ENCODE data around the gene PCDHB4. TPM values are rescaled to one million over a fixed set of nuclear protein-coding genes. Genes with fewer than 3 reads are reported as not detected.
"Not testable (repeated sequence)": the region's sequence is repeated elsewhere in the genome, so short reads cannot be mapped to it uniquely, and the experiment has no call there.

The PCDHB4 gene
- total RNA-seq, 3 donors from 2014 or later (not counting 1 experiment from before 2014, with no cell fraction given) = not detected

DNA sequence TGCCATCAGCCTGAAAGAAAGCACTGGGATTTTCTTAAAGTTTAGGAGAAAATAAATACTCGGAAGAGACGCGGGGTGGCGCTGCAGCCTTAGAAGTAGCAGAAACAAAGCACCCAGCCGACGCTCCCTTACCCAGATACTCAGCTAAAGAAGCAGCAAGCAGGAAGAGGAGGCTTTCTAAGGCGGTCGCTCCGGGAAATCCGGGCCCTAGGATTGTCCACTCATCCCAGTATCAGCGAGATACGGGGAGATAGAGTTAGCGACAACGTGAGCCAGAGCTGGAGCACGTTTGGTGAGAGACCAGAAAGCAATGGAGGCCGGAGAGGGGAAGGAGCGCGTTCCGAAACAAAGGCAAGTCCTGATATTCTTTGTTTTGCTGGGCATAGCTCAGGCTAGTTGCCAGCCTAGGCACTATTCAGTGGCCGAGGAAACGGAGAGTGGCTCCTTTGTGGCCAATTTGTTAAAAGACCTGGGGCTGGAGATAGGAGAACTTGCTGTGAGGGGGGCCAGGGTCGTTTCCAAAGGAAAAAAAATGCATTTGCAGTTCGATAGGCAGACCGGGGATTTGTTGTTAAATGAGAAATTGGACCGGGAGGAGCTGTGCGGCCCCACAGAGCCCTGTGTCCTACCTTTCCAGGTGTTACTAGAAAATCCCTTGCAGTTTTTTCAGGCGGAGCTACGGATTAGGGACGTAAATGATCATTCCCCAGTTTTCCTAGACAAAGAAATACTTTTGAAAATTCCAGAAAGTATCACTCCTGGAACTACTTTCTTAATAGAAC is 26.9 kb upstream of the PCDHB4 start, which contains the start of gene PCDHB2:
TSS of gene PCDHB2 (plus strand) at position 135 of the 782 bp plus-strand sequence. CDS start at position 311, 176 bp downstream.
- WGBS (ENCODE audit: insufficient coverage) = 19% methylated on average over 29 of the region's 29 CpGs

DNA sequence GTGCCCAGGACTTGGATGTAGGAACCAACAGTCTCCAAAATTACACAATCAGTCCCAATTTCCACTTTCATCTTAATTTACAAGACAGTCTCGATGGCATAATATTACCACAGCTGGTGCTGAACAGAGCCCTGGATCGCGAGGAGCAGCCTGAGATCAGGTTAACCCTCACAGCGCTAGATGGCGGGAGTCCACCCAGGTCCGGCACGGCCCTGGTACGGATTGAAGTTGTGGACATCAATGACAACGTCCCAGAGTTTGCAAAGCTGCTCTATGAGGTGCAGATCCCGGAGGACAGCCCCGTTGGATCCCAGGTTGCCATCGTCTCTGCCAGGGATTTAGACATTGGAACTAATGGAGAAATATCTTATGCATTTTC is 26.4 kb upstream of the PCDHB4 start:
- no peak overlapping the region for H3K4me3 ChIP-seq (ENCODE audit: low read length)
- DNase-seq (no peak), ATAC-seq (no peak)
- peaks cover 13% of the 10 kb centered on the region for H3K27me3 ChIP-seq (ENCODE audit: control insufficient read depth, insufficient read depth, low read length)
- H3K9me3 ChIP-seq (ENCODE audit: control insufficient read depth, insufficient read depth, low read length) = peaks cover 15% of the 10 kb centered on the region
- no peak overlapping the region for H3K27ac ChIP-seq (ENCODE audit: low read length)
- intact Hi-C loops (cut with micrococcal nuclease) = no loop called here
- Mint-ChIP-seq H3K9me3 (peaks cover 6 to 14% of the 10 kb centered on the region in 2 donors), H3K36me3 (peaks cover 8% of the 10 kb centered on the region), H3K27me3 (ENCODE audit: low read depth in 2 of 2) (peaks cover 0 to 13% of the 10 kb centered on the region in 2 donors), H3K4me3 (no peak overlapping the region), H3K27ac (no peak overlapping the region), H3K4me1 (peaks cover 0 to 1% of the 10 kb centered on the region in 2 donors)
- WGBS (ENCODE audit: insufficient coverage) = 53% methylated on average over 12 of the region's 12 CpGs
- TF ChIP-seq, protein P1, sequence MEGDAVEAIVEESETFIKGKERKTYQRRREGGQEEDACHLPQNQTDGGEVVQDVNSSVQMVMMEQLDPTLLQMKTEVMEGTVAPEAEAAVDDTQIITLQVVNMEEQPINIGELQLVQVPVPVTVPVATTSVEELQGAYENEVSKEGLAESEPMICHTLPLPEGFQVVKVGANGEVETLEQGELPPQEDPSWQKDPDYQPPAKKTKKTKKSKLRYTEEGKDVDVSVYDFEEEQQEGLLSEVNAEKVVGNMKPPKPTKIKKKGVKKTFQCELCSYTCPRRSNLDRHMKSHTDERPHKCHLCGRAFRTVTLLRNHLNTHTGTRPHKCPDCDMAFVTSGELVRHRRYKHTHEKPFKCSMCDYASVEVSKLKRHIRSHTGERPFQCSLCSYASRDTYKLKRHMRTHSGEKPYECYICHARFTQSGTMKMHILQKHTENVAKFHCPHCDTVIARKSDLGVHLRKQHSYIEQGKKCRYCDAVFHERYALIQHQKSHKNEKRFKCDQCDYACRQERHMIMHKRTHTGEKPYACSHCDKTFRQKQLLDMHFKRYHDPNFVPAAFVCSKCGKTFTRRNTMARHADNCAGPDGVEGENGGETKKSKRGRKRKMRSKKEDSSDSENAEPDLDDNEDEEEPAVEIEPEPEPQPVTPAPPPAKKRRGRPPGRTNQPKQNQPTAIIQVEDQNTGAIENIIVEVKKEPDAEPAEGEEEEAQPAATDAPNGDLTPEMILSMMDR (IDR thresholded peaks at IDR 0.05) = no peak
- H3K36me3 ChIP-seq (ENCODE audit: control insufficient read depth, insufficient read depth, low read length) = no peaks in the 10 kb centered on the region
- H3K4me1 ChIP-seq (ENCODE audit: control insufficient read depth, insufficient read depth, low read length) = no peaks in the 10 kb centered on the region

More for the DNA sequence above, 26.9 kb upstream of the PCDHB4 start, which contains the start of gene PCDHB2:
- Mint-ChIP-seq H3K27me3 (ENCODE audit: low read depth in 2 of 2) (peaks cover 0 to 11% of the 10 kb centered on the region in 2 donors), H3K4me1 (no peaks in the 10 kb centered on the region), H3K36me3 (peaks cover 2% of the 10 kb centered on the region), H3K9me3 (peaks cover 6 to 11% of the 10 kb centered on the region in 2 donors), H3K4me3 (no peak within 1 kb of the TSS), H3K27ac (no peak within 1 kb of the TSS)
- Histone ChIP-seq H3K27ac (ENCODE audit: low read length) (no peak within 1 kb of the TSS), H3K36me3 (ENCODE audit: control insufficient read depth, insufficient read depth, low read length) (no peaks in the 10 kb centered on the region), H3K27me3 (ENCODE audit: control insufficient read depth, insufficient read depth, low read length) (peaks cover 10% of the 10 kb centered on the region), H3K9me3 (ENCODE audit: control insufficient read depth, insufficient read depth, low read length) (peaks cover 13% of the 10 kb centered on the region), H3K4me3 (ENCODE audit: low read length) (no peak within 1 kb of the TSS), H3K4me1 (ENCODE audit: control insufficient read depth, insufficient read depth, low read length) (no peaks in the 10 kb centered on the region)
- ATAC-seq (no peak), DNase-seq (no peak)
- intact Hi-C loops (cut with micrococcal nuclease) = no loop called here
- TF ChIP-seq, protein P1 (IDR thresholded peaks at IDR 0.05) = no peak

DNA sequence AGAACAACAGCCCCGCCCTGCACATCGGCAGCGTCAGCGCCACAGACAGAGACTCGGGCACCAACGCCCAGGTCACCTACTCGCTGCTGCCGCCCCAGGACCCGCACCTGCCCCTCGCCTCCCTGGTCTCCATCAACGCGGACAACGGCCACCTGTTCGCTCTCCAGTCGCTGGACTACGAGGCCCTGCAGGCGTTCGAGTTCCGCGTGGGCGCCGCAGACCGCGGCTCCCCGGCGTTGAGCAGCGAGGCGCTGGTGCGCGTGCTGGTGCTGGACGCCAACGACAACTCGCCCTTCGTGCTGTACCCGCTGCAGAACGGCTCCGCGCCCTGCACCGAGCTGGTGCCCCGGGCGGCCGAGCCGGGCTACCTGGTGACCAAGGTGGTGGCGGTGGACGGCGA is 25.4 kb upstream of the PCDHB4 start:
- H3K4me1 Mint-ChIP-seq; H3K27ac ChIP-seq (ENCODE audit: low read length); DNase-seq; H3K4me3 ChIP-seq (ENCODE audit: low read length); H3K36me3 ChIP-seq (ENCODE audit: control insufficient read depth, insufficient read depth, low read length); H3K4me1 ChIP-seq (ENCODE audit: control insufficient read depth, insufficient read depth, low read length); H3K4me3 Mint-ChIP-seq; intact Hi-C loops (cut with micrococcal nuclease); H3K27ac Mint-ChIP-seq; ATAC-seq: not testable (repeated sequence)
- H3K27me3 Mint-ChIP-seq (ENCODE audit: low read depth in 2 of 2) = peaks cover 0 to 16% of the 10 kb centered on the region in 2 donors
- peaks cover 15% of the 10 kb centered on the region for H3K27me3 ChIP-seq (ENCODE audit: control insufficient read depth, insufficient read depth, low read length)
- peaks cover 6 to 16% of the 10 kb centered on the region in 2 donors for H3K9me3 Mint-ChIP-seq
- peaks cover 21% of the 10 kb centered on the region for H3K9me3 ChIP-seq (ENCODE audit: control insufficient read depth, insufficient read depth, low read length)
- H3K36me3 Mint-ChIP-seq = peaks cover 10% of the 10 kb centered on the region
- WGBS (ENCODE audit: insufficient coverage) = 59% methylated on average over 23 of the region's 46 CpGs

DNA sequence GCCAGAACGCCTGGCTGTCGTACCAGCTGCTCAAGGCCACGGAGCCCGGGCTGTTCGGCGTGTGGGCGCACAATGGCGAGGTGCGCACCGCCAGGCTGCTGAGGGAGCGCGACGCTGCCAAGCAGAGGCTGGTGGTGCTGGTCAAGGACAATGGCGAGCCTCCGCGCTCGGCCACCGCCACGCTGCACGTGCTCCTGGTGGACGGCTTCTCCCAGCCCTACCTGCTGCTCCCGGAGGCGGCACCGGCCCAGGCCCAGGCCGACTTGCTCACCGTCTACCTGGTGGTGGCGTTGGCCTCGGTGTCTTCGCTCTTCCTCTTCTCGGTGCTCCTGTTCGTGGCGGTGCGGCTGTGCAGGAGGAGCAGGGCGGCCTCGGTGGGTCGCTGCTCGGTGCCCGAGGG is 25.0 kb upstream of the PCDHB4 start:
- Mint-ChIP-seq H3K9me3 (peaks cover 6 to 16% of the 10 kb centered on the region in 2 donors), H3K27me3 (ENCODE audit: low read depth in 2 of 2) (peaks cover 0 to 16% of the 10 kb centered on the region in 2 donors), H3K36me3 (peaks cover 10% of the 10 kb centered on the region)
- H3K4me3 ChIP-seq (ENCODE audit: low read length); H3K36me3 ChIP-seq (ENCODE audit: control insufficient read depth, insufficient read depth, low read length); ATAC-seq; H3K4me1 ChIP-seq (ENCODE audit: control insufficient read depth, insufficient read depth, low read length); H3K27ac Mint-ChIP-seq; H3K4me3 Mint-ChIP-seq; H3K4me1 Mint-ChIP-seq; intact Hi-C loops (cut with micrococcal nuclease); DNase-seq; H3K27ac ChIP-seq (ENCODE audit: low read length): not testable (repeated sequence)
- 41% methylated on average over 24 of the region's 38 CpGs for WGBS (ENCODE audit: insufficient coverage)
- Histone ChIP-seq H3K9me3 (ENCODE audit: control insufficient read depth, insufficient read depth, low read length) (peaks cover 22% of the 10 kb centered on the region), H3K27me3 (ENCODE audit: control insufficient read depth, insufficient read depth, low read length) (peaks cover 15% of the 10 kb centered on the region)
